Measurements from ENCODE around the gene HPSE2.

The HPSE2 gene

DNA sequence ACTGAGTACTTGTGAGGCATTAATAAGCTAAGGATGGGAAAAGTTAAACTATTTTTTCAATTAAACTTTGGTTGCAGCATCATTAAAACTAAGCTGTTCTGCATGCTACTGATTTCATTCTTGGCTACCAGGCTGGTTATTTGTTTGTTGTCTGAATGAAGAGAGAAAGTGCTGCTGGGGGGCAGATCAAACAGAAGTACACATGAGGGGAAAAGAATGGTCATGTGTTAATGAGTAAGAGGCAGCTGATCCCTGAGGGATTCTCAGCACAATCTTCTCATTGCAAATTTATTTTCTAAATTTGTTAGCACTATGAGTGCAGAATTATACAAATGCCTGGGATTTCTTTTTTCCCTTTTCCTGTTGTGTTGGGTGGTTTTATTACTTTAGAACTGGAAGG is 575.7 kb downstream of the HPSE2 start:
- TF ChIP-seq OSR1 (CRISPR knock-in tag; IDR thresholded peaks at IDR 0.05) (no peak), PPARA (CRISPR knock-in tag; IDR thresholded peaks at IDR 0.05; ENCODE audit: borderline replicate concordance) (no peak), ZNF565 (CRISPR knock-in tag; conservative IDR thresholded peaks at IDR 0.05; ENCODE audit: low read depth) (no peak), CSDC2 (CRISPR knock-in tag; IDR thresholded peaks at IDR 0.05) (no peak), ZFP3 (CRISPR knock-in tag; IDR thresholded peaks at IDR 0.05) (no peak)
- TF ChIP-seq, protein P1, sequence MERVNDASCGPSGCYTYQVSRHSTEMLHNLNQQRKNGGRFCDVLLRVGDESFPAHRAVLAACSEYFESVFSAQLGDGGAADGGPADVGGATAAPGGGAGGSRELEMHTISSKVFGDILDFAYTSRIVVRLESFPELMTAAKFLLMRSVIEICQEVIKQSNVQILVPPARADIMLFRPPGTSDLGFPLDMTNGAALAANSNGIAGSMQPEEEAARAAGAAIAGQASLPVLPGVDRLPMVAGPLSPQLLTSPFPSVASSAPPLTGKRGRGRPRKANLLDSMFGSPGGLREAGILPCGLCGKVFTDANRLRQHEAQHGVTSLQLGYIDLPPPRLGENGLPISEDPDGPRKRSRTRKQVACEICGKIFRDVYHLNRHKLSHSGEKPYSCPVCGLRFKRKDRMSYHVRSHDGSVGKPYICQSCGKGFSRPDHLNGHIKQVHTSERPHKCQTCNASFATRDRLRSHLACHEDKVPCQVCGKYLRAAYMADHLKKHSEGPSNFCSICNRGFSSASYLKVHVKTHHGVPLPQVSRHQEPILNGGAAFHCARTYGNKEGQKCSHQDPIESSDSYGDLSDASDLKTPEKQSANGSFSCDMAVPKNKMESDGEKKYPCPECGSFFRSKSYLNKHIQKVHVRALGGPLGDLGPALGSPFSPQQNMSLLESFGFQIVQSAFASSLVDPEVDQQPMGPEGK (CRISPR knock-in tag; IDR thresholded peaks at IDR 0.05; ENCODE audit: borderline replicate concordance) = no peak

DNA sequence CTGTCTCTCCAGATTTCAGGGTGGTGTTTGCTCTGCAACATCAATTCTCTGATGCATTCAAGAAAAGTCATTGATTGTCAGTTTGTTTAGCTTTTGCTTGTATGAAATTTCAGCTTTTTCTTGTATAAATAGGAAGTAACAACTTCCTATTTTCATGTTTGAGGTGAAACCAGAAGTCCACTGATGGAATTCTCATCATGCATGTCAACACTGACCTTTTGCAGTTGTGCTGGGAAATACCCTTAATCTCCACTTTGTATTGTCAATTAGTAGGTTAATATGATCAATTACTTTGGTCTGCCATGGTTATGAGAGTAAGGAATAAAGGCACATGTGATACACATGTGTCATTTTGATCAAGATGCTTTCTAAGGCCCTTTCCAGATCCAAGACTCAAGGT is 580.2 kb downstream of the HPSE2 start:
- no peak for ATAC-seq
- no peak for TF ChIP-seq ZFP30 (CRISPR knock-in tag; IDR thresholded peaks at IDR 0.05)
- TF ChIP-seq PPARA (CRISPR knock-in tag; IDR thresholded peaks at IDR 0.05; ENCODE audit: borderline replicate concordance) = no peak
- TF ChIP-seq, protein P2, sequence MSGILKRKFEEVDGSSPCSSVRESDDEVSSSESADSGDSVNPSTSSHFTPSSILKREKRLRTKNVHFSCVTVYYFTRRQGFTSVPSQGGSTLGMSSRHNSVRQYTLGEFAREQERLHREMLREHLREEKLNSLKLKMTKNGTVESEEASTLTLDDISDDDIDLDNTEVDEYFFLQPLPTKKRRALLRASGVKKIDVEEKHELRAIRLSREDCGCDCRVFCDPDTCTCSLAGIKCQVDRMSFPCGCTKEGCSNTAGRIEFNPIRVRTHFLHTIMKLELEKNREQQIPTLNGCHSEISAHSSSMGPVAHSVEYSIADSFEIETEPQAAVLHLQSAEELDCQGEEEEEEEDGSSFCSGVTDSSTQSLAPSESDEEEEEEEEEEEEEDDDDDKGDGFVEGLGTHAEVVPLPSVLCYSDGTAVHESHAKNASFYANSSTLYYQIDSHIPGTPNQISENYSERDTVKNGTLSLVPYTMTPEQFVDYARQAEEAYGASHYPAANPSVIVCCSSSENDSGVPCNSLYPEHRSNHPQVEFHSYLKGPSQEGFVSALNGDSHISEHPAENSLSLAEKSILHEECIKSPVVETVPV (CRISPR knock-in tag; IDR thresholded peaks at IDR 0.05) = no peak
- TF ChIP-seq, protein P3, sequence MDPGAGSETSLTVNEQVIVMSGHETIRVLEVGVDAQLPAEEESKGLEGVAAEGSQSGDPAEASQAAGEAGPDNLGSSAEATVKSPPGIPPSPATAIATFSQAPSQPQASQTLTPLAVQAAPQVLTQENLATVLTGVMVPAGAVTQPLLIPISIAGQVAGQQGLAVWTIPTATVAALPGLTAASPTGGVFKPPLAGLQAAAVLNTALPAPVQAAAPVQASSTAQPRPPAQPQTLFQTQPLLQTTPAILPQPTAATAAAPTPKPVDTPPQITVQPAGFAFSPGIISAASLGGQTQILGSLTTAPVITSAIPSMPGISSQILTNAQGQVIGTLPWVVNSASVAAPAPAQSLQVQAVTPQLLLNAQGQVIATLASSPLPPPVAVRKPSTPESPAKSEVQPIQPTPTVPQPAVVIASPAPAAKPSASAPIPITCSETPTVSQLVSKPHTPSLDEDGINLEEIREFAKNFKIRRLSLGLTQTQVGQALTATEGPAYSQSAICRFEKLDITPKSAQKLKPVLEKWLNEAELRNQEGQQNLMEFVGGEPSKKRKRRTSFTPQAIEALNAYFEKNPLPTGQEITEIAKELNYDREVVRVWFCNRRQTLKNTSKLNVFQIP (CRISPR knock-in tag; IDR thresholded peaks at IDR 0.05; ENCODE audit: borderline replicate concordance, low read depth) = no peak
- TF ChIP-seq, protein P4, sequence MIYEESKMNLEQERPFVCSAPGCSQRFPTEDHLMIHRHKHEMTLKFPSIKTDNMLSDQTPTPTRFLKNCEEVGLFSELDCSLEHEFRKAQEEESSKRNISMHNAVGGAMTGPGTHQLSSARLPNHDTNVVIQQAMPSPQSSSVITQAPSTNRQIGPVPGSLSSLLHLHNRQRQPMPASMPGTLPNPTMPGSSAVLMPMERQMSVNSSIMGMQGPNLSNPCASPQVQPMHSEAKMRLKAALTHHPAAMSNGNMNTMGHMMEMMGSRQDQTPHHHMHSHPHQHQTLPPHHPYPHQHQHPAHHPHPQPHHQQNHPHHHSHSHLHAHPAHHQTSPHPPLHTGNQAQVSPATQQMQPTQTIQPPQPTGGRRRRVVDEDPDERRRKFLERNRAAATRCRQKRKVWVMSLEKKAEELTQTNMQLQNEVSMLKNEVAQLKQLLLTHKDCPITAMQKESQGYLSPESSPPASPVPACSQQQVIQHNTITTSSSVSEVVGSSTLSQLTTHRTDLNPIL (CRISPR knock-in tag; IDR thresholded peaks at IDR 0.05; ENCODE audit: low read depth) = no peak
- no peak for TF ChIP-seq ESRRG (CRISPR knock-in tag; IDR thresholded peaks at IDR 0.05)
- TF ChIP-seq OSR1 (CRISPR knock-in tag; IDR thresholded peaks at IDR 0.05) = no peak
- TF ChIP-seq TOX (CRISPR knock-in tag; IDR thresholded peaks at IDR 0.05; ENCODE audit: borderline replicate concordance) = no peak
- TF ChIP-seq ZNF565 (CRISPR knock-in tag; conservative IDR thresholded peaks at IDR 0.05; ENCODE audit: low read depth) = no peak
- TF ChIP-seq ZNF8 (CRISPR knock-in tag; IDR thresholded peaks at IDR 0.05) = no peak
- TF ChIP-seq, protein P1 (CRISPR knock-in tag; IDR thresholded peaks at IDR 0.05; ENCODE audit: borderline replicate concordance) = no peak
- TF ChIP-seq, protein P5, sequence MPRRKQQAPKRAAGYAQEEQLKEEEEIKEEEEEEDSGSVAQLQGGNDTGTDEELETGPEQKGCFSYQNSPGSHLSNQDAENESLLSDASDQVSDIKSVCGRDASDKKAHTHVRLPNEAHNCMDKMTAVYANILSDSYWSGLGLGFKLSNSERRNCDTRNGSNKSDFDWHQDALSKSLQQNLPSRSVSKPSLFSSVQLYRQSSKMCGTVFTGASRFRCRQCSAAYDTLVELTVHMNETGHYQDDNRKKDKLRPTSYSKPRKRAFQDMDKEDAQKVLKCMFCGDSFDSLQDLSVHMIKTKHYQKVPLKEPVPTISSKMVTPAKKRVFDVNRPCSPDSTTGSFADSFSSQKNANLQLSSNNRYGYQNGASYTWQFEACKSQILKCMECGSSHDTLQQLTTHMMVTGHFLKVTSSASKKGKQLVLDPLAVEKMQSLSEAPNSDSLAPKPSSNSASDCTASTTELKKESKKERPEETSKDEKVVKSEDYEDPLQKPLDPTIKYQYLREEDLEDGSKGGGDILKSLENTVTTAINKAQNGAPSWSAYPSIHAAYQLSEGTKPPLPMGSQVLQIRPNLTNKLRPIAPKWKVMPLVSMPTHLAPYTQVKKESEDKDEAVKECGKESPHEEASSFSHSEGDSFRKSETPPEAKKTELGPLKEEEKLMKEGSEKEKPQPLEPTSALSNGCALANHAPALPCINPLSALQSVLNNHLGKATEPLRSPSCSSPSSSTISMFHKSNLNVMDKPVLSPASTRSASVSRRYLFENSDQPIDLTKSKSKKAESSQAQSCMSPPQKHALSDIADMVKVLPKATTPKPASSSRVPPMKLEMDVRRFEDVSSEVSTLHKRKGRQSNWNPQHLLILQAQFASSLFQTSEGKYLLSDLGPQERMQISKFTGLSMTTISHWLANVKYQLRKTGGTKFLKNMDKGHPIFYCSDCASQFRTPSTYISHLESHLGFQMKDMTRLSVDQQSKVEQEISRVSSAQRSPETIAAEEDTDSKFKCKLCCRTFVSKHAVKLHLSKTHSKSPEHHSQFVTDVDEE (CRISPR knock-in tag; IDR thresholded peaks at IDR 0.05) = no peak
- TF ChIP-seq ZFP3 (CRISPR knock-in tag; IDR thresholded peaks at IDR 0.05) = no peak
- no peak for TF ChIP-seq BACH2 (CRISPR knock-in tag; IDR thresholded peaks at IDR 0.05; ENCODE audit: borderline replicate concordance)
- no peak for TF ChIP-seq ARNTL (CRISPR knock-in tag; IDR thresholded peaks at IDR 0.05; ENCODE audit: borderline replicate concordance, low read depth)
- TF ChIP-seq ZNF70 (CRISPR knock-in tag; IDR thresholded peaks at IDR 0.05) = no peak

More for the DNA sequence above, 575.7 kb downstream of the HPSE2 start:
- no peak for ATAC-seq

DNA sequence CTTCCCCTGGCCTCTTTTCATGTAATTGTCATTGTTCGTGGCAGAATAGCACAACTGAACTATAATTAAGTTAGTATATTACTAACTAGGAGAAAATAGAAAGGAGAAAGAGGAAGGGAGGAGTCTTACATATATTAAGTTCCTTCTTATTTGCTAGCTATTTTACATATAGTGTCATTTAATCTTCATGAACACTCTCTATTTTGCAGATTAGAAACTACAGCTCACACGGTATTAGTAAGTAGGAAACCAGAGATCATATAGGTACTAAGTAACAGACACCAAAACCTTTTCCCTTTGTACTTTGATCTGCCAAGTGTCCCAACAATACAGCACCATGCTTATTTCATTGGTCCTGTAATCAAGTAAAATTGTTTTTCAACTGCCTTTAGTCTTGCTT is 586.5 kb downstream of the HPSE2 start:
- no peak for ATAC-seq
- TF ChIP-seq, protein P2 (CRISPR knock-in tag; IDR thresholded peaks at IDR 0.05) = no peak
- TF ChIP-seq, protein P3 (CRISPR knock-in tag; IDR thresholded peaks at IDR 0.05; ENCODE audit: borderline replicate concordance, low read depth) = no peak
- no peak for TF ChIP-seq ZNF565 (CRISPR knock-in tag; conservative IDR thresholded peaks at IDR 0.05; ENCODE audit: low read depth)
- TF ChIP-seq BACH2 (CRISPR knock-in tag; IDR thresholded peaks at IDR 0.05; ENCODE audit: borderline replicate concordance) = no peak
- no peak for TF ChIP-seq ZFP30 (CRISPR knock-in tag; IDR thresholded peaks at IDR 0.05)
- no peak for TF ChIP-seq TOX (CRISPR knock-in tag; IDR thresholded peaks at IDR 0.05; ENCODE audit: borderline replicate concordance)
- no peak for TF ChIP-seq ESRRG (CRISPR knock-in tag; IDR thresholded peaks at IDR 0.05)
- TF ChIP-seq SNAI2 (CRISPR knock-in tag; IDR thresholded peaks at IDR 0.05) = no peak
- no peak for TF ChIP-seq RARB (CRISPR knock-in tag; IDR thresholded peaks at IDR 0.05)
- no peak for TF ChIP-seq ZNF70 (CRISPR knock-in tag; IDR thresholded peaks at IDR 0.05)
